Stimulated activated CD4-positive, alpha-beta T cell treated with anti-CD3 and anti-CD28 coated beads, Interleukin-2, amount 100 ng/mL, for 4 hours (primary cell): Measurements from ENCODE around the gene GABRD.
A peak's percentile ranks its signal among the peaks of the same experiment; 100 is the strongest.

Experiments
- DNase-seq: peaks from one replicate; pipeline ENCODE4 v3.0.0-alpha.2; 2020; ENCODE audit warnings: low read depth

GABRD gene

DNA sequence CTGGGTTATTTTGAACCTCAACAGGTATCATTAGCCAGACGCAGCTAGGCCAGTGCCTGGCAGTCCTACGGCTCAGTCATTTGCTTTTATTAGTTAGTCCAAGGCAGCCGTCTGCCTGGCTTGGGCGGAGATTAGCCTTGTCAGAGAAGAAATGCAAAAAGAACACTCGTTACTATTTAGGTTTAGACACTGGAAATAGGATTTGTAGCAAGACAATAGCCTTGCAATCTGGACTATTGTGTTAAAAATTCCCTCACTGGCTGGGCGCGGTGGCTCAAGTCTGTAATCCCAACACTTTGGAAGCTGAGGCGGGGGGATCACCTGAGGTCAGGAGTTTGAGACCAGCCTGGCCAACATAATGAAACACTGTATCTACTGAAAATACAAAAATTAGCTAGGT is 20.1 kb downstream of the GABRD start:
- DNase-seq = no peak

DNA sequence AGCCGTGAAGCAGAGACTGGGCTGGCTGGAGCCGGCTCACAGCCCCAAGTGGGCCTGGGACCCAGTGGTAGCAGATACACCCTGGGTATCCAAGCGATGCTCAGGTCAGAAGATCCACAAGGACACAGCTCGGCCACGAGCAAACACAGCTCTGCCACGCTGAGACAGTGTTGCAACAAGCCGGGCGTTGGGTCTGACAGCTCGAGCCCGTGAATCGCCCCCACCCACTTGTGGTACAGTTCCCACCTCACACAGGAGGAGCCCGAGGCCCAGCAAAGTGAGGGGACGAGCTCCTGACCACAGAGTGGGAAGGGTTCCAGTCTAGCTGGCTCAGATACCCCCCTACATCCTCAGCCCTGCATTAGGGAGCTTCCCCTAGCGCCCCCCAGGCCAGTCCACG is 22.2 kb downstream of the GABRD start:
- no peak for DNase-seq

DNA sequence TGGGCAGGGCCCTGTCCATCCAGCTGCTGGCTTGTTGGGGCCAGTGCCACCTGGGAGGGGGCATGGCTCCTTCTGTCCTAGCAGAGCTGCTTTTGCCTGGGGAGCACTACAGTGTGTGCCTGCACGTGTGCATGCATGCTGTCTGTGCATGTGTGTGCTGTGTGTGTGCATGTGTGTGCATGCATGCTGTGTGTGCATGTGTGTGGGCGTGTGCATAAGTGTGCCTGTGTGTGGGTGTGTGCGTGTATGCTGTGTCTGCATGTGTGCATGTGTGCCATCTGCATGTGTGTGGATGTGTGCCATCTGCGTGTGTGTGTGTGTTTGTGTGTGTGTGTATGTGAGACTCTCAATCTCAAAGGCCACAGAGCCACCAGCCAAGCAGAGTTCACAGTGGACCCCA is 22.7 kb downstream of the GABRD start:
- DNase-seq = no peak

DNA sequence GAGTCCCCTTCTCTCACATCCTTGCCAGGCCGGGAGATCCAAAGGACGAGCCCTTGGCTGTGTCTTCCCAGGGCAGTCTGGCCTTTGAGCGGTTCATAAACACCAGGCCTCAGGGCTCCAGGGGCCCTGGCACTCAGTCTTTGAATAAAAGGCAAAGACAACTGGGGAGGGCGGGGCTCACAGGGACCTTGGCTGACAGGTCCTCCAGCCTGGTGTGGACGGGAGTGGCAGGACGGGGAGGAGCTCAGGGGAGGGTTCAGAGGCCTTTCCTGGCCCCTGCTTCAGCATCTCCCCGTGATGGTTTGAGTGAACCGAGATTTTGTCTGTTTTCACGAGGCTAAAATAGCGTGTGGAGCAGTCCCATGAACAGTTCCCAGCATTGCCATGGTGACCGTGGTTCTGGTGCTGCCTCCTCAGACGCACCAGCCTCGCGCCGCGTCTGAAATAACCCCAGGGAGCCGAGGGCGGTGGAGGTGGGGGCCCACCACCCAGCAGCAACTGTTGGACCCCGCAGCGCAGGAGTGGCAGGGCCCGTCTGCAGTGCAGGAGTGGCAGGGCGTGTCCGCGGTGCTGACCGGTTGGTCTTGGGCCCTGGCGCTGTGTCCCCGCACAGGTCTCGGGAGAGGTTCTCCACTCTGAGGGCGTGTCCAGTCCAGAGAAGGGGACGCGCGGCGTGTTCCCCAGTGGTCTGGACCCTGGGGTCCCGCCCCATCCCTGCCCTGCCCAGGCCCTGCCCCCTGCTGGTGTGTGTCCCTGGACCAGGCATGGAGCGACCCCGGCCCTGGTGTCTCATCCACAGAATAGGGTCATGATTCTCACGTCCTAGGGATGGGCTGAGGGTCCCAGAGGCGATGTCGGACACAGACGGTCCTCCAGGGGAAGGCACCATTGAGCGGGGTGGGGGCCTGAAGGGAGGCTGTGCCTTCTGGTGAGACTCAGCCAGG is 24.0 kb downstream of the GABRD start:
- no peak for DNase-seq

DNA sequence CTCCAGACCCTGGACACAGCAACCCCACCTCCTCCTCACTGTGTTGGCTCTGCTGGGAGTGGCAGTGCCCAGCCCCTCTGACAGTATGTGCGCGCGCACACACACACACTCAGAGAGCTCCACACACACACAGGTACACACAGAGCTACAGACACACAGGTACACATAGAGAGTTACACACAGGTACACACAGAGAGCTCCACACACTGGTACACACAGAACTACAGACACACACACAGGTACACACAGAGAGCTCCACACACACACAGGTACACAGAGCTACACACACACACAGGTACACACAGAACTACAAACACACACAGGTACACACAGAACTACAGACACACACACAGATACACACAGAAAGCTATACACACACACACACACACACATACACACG is 24.7 kb downstream of the GABRD start:
- no peak for DNase-seq

DNA sequence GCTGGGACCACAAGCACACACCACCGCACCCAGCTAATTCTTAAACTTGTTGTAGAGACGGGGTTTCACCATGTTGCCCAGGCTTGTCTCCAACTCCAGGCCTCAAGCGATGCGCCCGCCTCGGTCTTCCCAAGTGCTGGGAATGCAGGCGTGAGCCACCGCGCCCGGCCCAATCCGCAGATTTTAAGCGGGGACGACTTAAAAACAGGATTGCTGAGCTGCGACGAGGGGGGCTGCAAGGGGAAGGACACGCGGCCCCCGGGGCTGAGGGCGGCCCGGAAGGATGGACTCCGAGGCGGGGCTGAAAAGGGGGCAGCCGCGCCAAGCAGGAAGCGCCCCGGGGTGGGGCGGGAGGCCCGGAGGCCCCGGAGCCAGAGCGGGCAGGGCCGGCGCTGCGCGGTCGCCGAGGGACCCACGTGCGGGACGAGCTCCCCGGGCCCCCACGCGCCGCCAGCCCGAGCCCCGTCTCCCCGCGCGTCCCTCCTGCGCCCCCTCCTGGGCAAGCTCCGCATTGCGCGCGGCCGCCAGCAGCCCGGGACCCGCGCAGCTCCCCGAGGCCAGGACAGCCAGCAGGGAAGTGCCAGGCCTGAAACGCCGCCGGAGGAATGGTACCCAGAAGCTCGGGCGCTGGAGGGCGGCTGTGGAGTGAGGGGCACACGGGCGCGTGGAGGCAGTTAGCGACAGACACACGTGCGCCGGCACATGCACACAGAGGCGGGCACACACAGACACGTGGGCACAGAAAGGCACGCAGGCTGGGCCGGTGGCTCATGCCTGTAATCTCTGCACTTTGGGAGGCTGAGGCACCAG is 25.6 kb downstream of the GABRD start:
- peak; percentile 76 for DNase-seq

DNA sequence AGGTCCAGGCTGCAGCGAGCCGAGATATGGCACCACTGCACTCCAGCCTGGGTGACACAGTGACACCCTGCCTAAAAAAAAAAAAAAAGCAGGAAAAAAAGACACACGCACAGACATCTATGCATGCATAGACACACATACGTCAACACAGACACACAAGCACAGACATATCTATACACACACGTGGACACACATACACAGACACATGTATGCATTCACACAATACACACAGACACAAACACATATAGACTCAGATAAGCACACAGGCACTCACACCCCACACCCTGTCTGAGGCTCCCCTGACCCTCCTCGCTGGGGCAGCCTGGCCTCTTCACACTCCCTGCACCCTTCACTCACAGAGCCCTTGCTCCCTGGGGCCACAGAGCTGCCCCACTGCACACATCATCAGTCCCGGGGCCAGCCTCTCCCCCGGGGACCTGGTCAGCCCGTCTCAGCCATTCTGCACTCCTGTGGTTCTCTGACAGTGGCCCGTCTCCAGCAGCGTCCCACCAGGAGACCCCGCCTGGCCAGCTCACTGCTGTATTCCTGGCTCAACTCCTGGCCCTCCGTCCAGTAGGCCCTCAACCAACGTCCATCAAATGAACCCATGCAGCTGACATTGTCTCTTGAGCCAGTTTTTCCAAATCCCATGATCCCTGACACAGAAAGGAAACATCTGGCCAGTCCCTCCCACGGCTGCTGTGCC is 26.5 kb downstream of the GABRD start:
- DNase-seq = no peak

DNA sequence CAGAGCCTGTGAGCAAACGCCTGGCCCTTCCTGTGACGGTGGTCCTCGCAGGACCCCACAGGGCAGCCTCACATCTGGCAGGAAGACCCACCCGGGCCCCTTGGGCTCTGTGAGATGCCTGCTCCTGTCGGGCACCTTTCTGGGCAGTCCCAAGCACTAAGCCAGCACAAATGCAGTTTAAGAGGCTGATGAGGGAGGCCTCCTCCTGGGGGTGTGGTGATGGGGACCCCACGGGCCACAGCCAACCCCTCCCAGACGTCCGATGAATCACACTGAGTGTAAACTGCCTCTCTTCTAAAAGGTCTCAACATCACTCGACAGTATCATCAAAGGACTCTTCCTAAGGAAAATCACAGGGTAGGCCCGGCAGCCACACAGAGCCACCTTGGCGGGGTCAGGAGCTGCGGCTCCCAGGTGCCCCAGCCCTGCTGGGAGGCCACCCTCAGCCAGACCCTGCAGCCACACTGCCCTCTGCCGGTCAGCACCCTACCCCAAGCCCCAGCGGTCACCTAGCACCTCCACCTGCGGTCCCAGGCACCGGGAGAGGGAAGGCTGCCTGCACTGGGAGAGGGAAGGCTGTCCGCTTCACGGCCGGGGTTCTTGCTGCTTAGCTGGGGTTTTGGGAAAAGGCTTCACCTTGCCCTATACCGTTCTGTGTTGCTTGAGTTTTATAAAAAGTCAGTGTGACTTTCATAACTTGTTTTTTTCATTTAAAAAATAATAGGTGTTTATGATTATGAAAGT is 27.2 kb downstream of the GABRD start:
- DNase-seq = no peak

DNA sequence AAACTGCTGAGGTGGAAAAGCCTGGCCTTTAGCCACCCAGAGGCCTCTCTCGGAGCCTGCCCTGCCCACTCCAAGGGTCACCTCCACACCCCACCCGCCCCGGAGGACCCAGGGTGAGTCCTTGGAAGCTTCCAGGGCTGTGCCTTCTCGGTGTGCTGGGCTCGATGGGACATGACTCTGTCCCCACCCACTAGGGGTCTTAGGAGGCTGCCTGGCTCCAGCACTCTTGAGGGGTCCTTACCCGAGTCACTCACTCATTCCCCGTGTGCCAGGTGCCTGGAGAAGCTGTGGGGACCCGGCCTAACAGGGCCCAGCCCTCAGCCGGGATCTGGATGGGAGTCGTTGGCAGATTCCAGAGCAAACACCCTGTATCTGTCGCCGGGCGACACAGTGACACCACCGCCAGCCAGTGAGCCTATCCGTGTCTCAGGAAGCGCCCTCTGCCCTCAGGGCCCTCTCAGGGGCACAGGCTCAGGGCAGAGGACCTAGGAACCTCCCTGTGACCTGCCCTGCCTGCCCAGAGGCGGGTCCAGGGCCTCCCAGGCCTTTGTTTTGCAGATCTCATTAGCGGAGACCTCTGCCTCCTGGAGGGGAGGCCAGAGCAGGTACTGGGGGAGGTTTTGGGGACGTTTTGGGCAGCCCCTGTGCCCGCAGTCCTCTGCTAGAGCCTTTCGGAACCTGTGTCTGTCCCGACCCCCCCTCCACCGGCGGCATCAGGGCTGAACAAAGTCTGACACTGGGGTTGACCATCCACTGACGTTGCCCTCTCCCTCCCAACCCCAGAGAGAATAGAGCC is 28.0 kb downstream of the GABRD start:
- no peak for DNase-seq

DNA sequence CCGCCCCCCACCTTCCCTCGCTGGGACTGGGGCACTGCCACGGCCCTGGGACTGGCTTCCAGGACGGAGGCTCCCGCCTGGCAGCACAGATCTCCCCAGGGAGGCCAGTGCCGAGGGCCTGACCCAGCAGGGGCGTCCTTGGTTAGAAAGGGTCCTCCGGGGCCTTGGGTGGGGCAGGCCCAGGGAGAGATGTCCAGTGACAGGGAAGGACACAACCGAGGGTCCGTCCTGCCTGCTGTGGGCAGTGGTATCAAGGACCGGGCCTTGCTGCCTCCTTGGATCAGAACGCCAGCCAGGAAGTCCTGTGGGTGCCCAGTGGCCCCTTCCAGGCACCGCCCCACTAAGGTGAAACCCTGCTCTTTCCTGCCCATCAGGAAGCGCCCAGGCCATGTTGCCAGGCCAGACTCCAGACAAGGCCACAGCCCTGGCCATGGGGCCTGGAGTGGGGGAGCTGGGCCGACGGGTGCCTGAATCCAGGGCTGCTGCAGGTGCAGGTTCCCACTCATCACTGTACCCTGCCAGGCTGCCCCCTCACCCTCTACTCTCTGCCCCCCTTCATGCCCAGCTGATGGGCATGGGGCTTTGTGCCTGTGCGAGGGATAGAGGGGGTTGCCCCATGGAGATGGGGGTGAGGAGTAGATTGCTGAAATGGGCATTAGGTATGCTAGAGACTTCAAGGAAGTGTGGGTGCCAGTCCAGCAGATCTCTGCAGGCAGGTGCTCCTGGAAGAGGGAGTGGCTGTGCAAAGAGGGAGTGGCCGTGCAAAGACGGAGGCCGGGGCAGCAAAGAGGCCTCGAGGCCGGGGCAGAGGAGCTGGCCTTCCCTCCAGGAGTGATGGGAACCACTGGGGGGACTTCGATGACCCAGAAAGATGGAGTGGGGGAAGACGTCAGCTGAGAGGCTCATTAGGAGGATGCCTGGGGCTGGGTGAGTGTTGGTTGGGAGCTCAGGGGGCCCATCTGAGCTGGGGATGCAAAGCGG is 28.9 kb downstream of the GABRD start:
- DNase-seq = no peak

DNA sequence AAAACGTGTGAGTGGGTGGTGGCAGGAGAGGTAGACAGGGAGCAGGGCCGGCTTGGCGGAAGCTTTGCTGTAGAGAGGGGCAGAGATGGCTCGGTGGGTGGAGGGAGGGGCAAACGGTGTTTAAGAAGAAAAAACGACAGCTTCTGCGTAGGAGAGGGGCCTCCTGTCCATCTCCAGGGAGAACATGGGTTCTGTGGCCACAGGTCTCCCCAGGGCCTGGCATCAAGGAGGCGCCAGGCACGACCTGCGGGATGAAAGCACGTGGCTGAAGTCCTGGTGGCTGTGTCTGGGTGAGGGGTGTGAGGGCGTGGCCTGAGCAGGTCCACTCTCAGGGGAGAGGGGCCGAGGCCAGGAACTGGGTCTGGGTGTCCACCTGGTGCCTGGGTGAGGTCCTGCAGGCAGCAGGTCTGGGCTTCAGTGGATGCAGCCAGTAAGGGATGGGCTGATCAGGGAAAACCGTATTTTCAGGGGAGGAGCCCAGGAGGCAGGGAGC is 30.1 kb downstream of the GABRD start:
- DNase-seq = no peak

DNA sequence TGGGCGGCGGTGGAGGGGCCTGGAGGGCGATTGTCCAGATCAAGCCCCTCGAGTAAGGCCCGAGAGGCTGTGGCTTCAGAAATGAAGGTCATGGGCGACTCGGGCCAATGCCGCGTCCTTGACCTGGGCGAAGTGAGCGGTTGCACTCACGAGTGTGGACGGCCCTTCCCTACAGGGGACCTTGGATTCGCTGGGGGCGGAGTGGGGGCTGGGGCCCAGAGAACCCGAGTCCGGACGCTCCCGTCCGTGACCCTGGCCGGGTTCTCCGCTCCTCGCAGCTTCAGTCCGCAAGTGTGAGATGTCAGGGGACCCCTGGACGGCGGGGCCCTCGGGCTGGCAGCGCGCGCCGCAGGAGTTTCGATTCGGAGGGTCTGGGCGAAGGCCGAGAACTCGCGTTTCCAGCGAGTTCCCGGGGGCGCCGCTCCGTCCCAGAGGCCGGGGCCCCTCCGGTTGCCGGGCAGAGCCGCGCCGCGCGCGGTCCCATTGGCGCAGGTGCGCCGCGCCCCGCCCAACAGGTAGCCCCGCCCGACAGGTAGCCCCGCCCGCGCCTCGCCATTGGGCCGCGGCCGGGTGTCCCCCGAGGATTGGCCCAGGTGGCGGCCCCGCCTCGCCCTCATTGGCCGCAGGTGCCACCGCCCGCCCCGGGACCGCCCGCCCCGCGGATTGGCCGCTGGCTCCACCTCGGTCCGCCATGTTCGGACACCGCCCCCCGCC is 30.7 kb downstream of the GABRD start, which contains the start of gene PRKCZ:
TSS of gene PRKCZ (plus strand) at position 694 of the 714 bp plus-strand sequence. CDS start 220 bp downstream, outside the sequence.
- DNase-seq = peak; percentile 91

DNA sequence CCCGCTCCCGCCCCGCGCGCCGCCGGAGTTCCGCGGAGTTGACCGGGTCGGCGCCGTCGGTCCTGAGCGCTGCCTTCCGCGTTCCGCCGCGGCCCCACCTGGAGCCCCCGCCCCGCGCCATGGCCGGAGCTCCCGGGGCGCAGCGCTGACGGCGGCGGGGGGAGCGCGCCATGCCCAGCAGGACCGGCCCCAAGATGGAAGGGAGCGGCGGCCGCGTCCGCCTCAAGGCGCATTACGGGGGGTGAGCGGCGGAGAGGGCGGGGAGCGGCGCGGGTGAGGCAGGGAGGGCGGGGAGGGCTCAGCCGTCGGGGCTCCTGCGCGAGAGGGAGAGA is 31.3 kb downstream of the GABRD start:
- no peak for DNase-seq

DNA sequence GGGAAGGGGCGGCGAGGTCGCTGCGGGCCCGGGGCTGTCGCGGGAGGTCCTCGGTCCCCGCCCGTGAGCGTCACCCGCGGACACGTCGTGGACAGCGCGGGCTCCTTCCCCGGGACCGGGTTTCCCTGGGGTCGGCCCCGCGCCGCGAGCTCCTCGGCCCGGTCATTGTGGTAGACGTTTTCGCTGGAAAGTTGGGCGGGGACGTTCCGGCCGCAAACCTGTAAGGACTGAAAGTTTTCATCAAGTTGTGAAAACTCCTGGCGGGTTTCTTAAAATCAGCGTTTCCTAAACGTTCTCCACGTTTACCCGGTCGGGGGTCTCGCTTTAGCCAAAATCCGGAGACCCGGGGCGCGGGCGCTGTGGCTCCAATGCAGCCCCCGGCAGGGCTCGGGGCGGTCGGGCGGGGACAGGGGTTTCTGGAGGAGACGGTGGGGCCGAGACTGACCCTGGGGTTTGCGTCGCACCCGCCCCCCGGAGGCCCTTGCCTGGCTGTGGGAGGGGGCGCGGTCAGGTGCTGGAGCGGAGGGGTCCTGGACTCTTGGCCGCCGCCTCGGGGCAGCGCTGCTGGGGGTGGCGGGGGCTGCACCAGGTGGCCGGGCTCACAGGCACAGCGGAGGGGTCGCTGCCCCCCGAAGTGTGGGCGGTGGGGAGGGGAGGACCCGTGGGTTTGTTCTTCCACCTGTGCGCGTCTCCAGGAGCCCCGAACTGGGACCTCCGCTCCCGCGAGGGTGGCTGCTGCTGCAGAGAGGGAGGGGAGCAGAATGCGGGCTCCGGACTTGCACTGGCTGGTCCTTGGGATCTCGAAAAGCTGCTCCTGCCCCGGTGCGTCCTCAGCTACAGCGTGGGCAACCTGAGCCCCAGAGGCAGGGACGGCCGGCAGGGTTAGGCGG is 31.9 kb downstream of the GABRD start:
- no peak for DNase-seq

DNA sequence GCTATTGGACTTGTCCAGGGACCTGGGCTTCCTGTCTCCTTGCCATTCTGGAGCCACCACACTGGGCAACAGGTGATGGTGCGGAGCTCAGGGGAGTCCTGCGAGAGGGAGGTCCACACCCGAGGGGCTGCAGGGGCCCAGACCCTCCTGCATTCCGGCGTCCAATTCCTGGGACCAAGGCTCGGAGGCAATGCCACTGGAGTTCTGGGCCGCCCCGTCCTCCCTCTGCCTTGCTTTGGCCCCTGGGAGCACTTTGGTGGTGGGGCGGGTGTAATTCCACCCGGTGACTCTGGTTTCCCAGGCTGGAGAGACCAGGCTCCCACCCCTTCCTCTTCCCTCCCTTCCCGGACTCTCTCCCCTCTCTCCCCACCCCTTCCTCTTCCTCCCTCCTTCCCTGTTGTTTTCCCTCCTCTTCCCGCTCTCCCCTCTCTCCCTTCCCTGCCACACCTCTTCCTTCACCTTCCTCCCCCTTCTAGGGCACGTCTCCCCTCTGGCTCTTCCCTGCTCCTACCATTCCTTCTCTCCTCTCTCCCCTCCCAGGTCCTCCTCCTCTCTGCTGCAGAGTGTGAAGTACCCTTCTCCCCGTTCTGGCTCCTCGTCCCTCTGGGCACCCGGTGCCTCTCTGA is 33.0 kb downstream of the GABRD start:
- DNase-seq = no peak

DNA sequence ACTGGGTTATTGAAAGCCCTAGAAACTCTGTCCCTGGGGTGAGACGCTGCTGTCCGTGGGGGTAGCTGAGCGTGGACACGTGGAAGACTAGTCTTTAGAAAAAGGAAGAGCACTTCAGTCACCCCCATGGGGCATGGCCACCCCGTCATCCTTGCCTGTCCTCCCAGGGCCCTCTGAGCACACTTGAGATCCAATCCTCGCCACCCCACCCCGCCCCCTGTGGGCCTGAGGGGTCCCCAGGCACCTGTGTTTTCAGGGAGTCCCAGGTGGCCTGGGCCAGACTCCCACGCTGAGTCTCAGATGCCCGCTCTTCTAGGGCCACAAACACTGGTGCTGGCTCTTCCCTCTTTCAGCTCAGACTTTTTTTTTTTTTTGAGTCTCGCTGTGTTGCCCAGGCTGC is 33.6 kb downstream of the GABRD start:
- no peak for DNase-seq

DNA sequence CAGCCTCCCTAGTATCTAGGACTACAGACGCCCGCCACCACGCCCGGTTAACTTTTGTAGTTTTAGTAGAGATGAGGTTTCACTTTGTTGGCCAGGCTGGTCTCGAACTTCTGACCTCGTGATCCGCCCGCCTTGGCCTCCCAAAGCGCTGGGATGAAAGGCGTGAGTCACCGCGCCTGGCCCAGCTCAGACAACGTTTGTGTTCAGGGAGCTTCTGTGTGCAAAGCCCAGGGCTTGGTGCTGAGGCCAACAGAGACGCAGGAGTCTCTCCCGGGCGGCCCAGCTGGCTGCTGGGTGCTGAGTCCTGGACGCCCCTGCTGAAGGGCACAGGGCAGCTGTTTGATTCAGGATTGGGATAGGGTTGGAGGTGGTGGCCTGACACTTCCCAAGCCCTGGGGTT is 34.1 kb downstream of the GABRD start:
- DNase-seq = no peak
